SK-N-SH (cell line): Measurements from ENCODE around the gene BRINP3. TPM values are rescaled to one million over a fixed set of nuclear protein-coding genes. Genes with fewer than 3 reads are reported as not detected.

Experiments used
- CTCF ChIA-PET: fragments of 300-600, 350-600 bp; formaldehyde crosslinking; extraction: SDS; loops from one replicate; lab custom pipeline; 2021; lab: Yijun Ruan, JAX
- POLR2A ChIA-PET: fragments of 350-600 bp; sonication (Branson Sonifier 250); formaldehyde crosslinking; extraction: SDS; loops from one replicate; lab custom pipeline; 2020; ENCODE audit warnings: antibody characterized with exemption, inconsistent platforms; lab: Yijun Ruan, JAX
- DNase-seq: peaks from one replicate; pipeline ENCODE4 v3.0.0; 2012
- H2AFZ ChIP-seq: fragments of 200-600 bp; sonication (generic); 2 replicates; pipeline ENCODE4 v1.8.1; 2016; ENCODE audit warnings: antibody characterized with exemption, mild to moderate bottlenecking, low read depth
- H3F3A ChIP-seq: fragments of 200-600 bp; sonication (generic); replicated peaks from 2 replicates; pipeline ENCODE3; 2016; ENCODE audit warnings: antibody characterized with exemption, mild to moderate bottlenecking; ENCODE audit not compliant: insufficient read depth
- H3K27ac ChIP-seq, 2 experiments: fragments of 200-500 bp in 1 of 2; fragments of 200-600 bp in 1 of 2; sonication (Bioruptor generic) in 1 of 2; sonication (generic), shearing (Covaris generic) in 1 of 2; 2 replicates each; pipeline versions ENCODE4 v1.5.1 to v1.6.1; 2014 to 2016; ENCODE audit warnings: low read depth in 2 of 2, inconsistent platforms in 1 of 2, low read length in 1 of 2, mild to moderate bottlenecking in 1 of 2, mixed read lengths in 1 of 2
- H3K27me3 ChIP-seq: fragments of 200-600 bp; sonication (generic), shearing (Covaris generic); 2 replicates; pipeline ENCODE4 v1.6.1; 2016; ENCODE audit warnings: mixed run types; ENCODE audit not compliant: insufficient read depth
- H3K36me3 ChIP-seq, 2 experiments: fragments of 200-500 bp in 1 of 2; fragments of 200-600 bp in 1 of 2; sonication (Bioruptor generic) in 1 of 2; sonication (generic) in 1 of 2; replicated peaks in 1 of 2; 2 replicates each; pipeline versions ENCODE3 to v1.5.1; 2014 to 2016; ENCODE audit warnings: low read length in 1 of 2, mild to moderate bottlenecking in 1 of 2; ENCODE audit not compliant: insufficient read depth in 2 of 2, control insufficient read depth in 1 of 2
- H3K4me1 ChIP-seq, 2 experiments: fragments of 200-500 bp in 1 of 2; fragments of 200-600 bp in 1 of 2; sonication (Bioruptor generic) in 1 of 2; sonication (generic), shearing (Covaris generic) in 1 of 2; 2 replicates each; pipeline versions ENCODE4 v1.5.1 to v1.6.1; 2014 to 2016; ENCODE audit warnings: low read depth in 1 of 2, low read length in 1 of 2, mixed run types in 1 of 2; ENCODE audit not compliant: insufficient read depth in 2 of 2, control insufficient read depth in 1 of 2
- H3K4me2 ChIP-seq: fragments of 200-600 bp; sonication (generic), shearing (Covaris generic); 2 replicates; pipeline ENCODE4 v1.6.1; 2017; ENCODE audit warnings: mixed run types
- H3K4me3 ChIP-seq, 2 experiments: fragments of 200-500 bp in 1 of 2; fragments of 200-600 bp in 1 of 2; sonication (Bioruptor generic) in 1 of 2; sonication (generic), shearing (Covaris generic) in 1 of 2; 2 replicates each; pipeline versions ENCODE4 v1.5.1 to v1.8.1; 2014 to 2016; ENCODE audit warnings: low read depth in 2 of 2, inconsistent platforms in 1 of 2, low read length in 1 of 2, mild to moderate bottlenecking in 1 of 2, mixed read lengths in 1 of 2, moderate library complexity in 1 of 2
- H3K79me2 ChIP-seq: fragments of 200-600 bp; sonication (generic); 2 replicates; pipeline ENCODE4 v1.8.1; 2017; ENCODE audit warnings: mild to moderate bottlenecking; ENCODE audit not compliant: insufficient read depth
- H3K9ac ChIP-seq: fragments of 200-600 bp; sonication (generic); 2 replicates; pipeline ENCODE4 v1.6.1; 2017; ENCODE audit warnings: mixed run types
- H3K9me2 ChIP-seq: fragments of 200-600 bp; sonication (generic); 2 replicates; pipeline ENCODE4 v1.6.1; 2017; ENCODE audit warnings: mixed run types
- H3K9me3 ChIP-seq: fragments of 200-600 bp; sonication (generic); 2 replicates; pipeline ENCODE4 v1.6.1; 2017; ENCODE audit warnings: mixed run types, mild to moderate bottlenecking, moderate library complexity
- H4K20me1 ChIP-seq: fragments of 200-600 bp; sonication (generic); 2 replicates; pipeline ENCODE4 v1.6.1; 2017; ENCODE audit warnings: mild to moderate bottlenecking, mixed run types; ENCODE audit not compliant: insufficient read depth
- EP300 ChIP-seq, 2 experiments: IDR thresholded peaks; 2 replicates each; pipeline versions ENCODE4 v1.4.0 to v1.6.1; 2012; ENCODE audit warnings: borderline replicate concordance in 1 of 2, low read depth in 1 of 2, low read length in 1 of 2
- EZH2phosphoT487 ChIP-seq: fragments of 200-600 bp; sonication (generic); IDR thresholded peaks from 2 replicates; pipeline ENCODE4 v1.6.1; 2017; ENCODE audit warnings: low read depth, mixed run types, mild to moderate bottlenecking, antibody characterized with exemption, moderate library complexity, borderline replicate concordance
- FOXJ3 ChIP-seq: sonication (generic); formaldehyde crosslinking; IDR thresholded peaks from 2 replicates; pipeline ENCODE4 v1.5.1; 2020; ENCODE audit warnings: mild to moderate bottlenecking, missing genetic modification reagents
- FOXM1 ChIP-seq: IDR thresholded peaks from 2 replicates; pipeline ENCODE4 v1.4.0; 2012; ENCODE audit warnings: low read depth, mild to moderate bottlenecking
- GABPA ChIP-seq: IDR thresholded peaks from 2 replicates; pipeline ENCODE4 v1.4.0; 2012; ENCODE audit warnings: low read depth, mild to moderate bottlenecking
- MAX ChIP-seq: IDR thresholded peaks from 2 replicates; pipeline ENCODE4 v1.4.0; 2012; ENCODE audit warnings: low read depth
- MXI1 ChIP-seq: IDR thresholded peaks from 2 replicates; pipeline ENCODE4 v1.6.1; 2012; ENCODE audit warnings: mild to moderate bottlenecking, low read depth, low read length, improper control_type of control experiment
- NFIC ChIP-seq: IDR thresholded peaks from 2 replicates; pipeline ENCODE4 v1.4.0; 2012; ENCODE audit warnings: borderline replicate concordance
- NRF1 ChIP-seq: IDR thresholded peaks from 2 replicates; pipeline ENCODE4 v1.6.1; 2012; ENCODE audit warnings: low read depth, mild to moderate bottlenecking, low read length
- PBX3 ChIP-seq: IDR thresholded peaks from 2 replicates; pipeline ENCODE4; 2012
- RCOR1 ChIP-seq: fragments of 150-350 bp; IDR thresholded peaks from 2 replicates; pipeline ENCODE4 v1.6.1; 2017; ENCODE audit warnings: antibody characterized with exemption, low read length
- REST ChIP-seq: IDR thresholded peaks from 2 replicates; pipeline ENCODE4 v1.6.1; 2012; ENCODE audit warnings: mild to moderate bottlenecking, low read depth, low read length, moderate library complexity
- RXRA ChIP-seq: IDR thresholded peaks from 2 replicates; pipeline ENCODE4 v1.4.0; 2012; ENCODE audit warnings: low read depth, mild to moderate bottlenecking, borderline replicate concordance
- SIN3A ChIP-seq: IDR thresholded peaks from 2 replicates; pipeline ENCODE4 v1.6.1; 2012; ENCODE audit warnings: low read depth, mild to moderate bottlenecking, low read length, moderate library complexity, borderline replicate concordance
- SMC3 ChIP-seq: IDR thresholded peaks from 2 replicates; pipeline ENCODE4 v1.6.1; 2012; ENCODE audit warnings: low read depth, low read length, improper control_type of control experiment
- TCF12 ChIP-seq: IDR thresholded peaks from 2 replicates; pipeline ENCODE4 v1.4.0; 2012
- YY1 ChIP-seq: IDR thresholded peaks from 2 replicates; pipeline ENCODE4 v1.4.0; 2012; ENCODE audit warnings: low read depth, mild to moderate bottlenecking
- polyA plus RNA-seq, 3 experiments: library from polyadenylated mRNA; depleted of rRNA; stranded (reverse); fragments of >200 nt; gene quantifications; 2 replicates each; pipeline ENCODE4 v1.2.3, GENCODE V29; 2012
- TF ChIP-seq, protein P1 (sequence below): IDR thresholded peaks from 2 replicates; pipeline ENCODE4 v1.4.0; 2012; ENCODE audit warnings: low read depth, borderline replicate concordance

The BRINP3 gene
- polyA plus RNA-seq, 1 of the 3 experiments (the other 2 are of a cell fraction), result not detected

DNA sequence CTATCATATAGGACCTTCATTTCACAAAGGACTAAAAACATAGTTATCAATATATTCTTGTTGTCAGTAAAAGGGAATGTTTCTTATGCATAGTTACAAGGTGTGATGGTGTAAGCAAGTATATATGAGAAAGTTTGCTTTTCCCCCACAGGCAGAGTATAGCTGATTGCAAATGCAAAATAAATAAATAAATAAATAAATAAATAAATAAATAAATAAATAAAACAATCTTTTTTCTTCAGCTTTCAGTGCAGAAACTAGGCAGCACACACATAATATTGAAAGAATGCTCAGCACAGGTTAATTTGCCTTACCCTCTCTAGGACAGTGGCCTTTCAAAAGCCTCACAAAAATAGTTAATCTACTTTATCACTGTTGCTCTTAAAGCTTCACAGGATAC, 138.8 kb downstream of the BRINP3 start:
- CTCF ChIA-PET, result no interaction called here
- Histone ChIP-seq H3K4me1 (no peaks in the 10 kb centered on the region; a peak in 1 of 4 replicates), H3K27ac (no peak overlapping the region), H3K9ac (no peak overlapping the region), H3K27me3 (no peaks in the 10 kb centered on the region), H3K9me2 (no peaks in the 10 kb centered on the region), H3K36me3 (no peaks in the 10 kb centered on the region), H2AFZ (no peak overlapping the region), H3F3A (no peaks in the 10 kb centered on the region), H3K9me3 (no peaks in the 10 kb centered on the region), H3K79me2 (no peaks in the 10 kb centered on the region), H3K4me3 (no peak overlapping the region), H3K4me2 (no peak overlapping the region)
- POLR2A ChIA-PET, result no interaction called here
- DNase-seq, result no peak
- no peak for TF ChIP-seq SMC3
- TF ChIP-seq NFIC, result no peak
- no peak for TF ChIP-seq YY1
- TF ChIP-seq RCOR1, result no peak
- TF ChIP-seq GABPA, result no peak
- no peak for TF ChIP-seq EP300 (IDR thresholded peaks at IDR 0.05; ENCODE audit: borderline replicate concordance in 1 of 2, low read depth in 1 of 2, low read length in 1 of 2)
- TF ChIP-seq NRF1, result no peak
- no peak for TF ChIP-seq REST
- no peak for TF ChIP-seq SIN3A
- TF ChIP-seq, protein P1, sequence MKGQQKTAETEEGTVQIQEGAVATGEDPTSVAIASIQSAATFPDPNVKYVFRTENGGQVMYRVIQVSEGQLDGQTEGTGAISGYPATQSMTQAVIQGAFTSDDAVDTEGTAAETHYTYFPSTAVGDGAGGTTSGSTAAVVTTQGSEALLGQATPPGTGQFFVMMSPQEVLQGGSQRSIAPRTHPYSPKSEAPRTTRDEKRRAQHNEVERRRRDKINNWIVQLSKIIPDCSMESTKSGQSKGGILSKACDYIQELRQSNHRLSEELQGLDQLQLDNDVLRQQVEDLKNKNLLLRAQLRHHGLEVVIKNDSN, result no peak
- TF ChIP-seq TCF12, result no peak
- TF ChIP-seq EZH2phosphoT487, result no peak
- no peak for TF ChIP-seq FOXM1
- no peak for TF ChIP-seq RXRA
- TF ChIP-seq PBX3, result no peak
- TF ChIP-seq MAX, result no peak
- TF ChIP-seq MXI1, result no peak
- TF ChIP-seq FOXJ3 (CRISPR knock-in tag), result no peak
- TF ChIP-seq, all 33 proteins: peak for 0
- H4K20me1 ChIP-seq, result no peaks in the 10 kb centered on the region
